ENCODE measurements around the gene GAMT.

Gene GAMT

DNA sequence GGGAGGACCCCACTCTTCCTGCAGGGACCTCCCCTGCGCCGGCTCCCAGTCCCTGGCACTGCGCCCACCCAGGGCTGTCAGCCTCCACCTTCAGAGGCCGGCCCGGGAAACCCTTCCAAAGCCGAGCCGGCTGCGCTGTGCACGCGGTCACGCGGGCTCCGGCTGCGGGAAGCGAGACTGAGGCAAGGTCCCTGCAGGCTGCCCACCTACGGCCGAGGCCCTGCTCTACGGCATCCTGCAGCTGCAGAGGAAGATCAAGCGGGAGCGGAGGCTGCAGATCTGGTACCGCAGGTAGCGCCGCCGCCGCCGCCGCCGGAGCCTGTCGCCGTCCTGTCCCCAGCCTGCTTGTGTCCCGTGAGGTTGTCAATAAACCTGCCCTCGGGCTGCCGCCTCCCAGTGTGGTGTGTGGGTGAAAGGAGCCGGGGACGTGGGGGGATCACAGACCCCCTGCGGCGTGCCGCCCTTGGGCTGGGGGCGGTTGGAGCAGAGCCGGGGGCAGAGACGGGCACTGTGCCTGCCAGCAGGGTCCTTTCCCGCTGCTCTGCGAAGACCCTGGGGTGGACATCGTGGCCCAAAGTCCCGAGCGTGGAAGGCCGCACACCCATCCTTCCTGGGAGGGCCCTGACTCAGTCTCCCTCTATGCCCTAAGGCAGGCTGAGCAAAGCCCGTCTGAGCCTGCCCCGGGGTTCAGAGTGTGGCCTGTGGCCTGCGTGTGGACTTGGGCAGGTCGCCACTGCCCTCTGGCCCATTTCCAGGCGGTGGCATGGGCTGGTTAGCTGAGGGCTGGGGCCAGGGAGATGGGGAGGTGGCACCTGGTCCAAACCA, 5.9 kb downstream of the GAMT start:
- no peaks in the 10 kb centered on the region for H3K27me3 ChIP-seq (replicated peaks in 2 of 5; ENCODE audit: control insufficient read depth in 4 of 5, insufficient read depth in 5 of 5, low read length in 4 of 5)
- 91% methylated on average over 47 of the region's 52 CpGs for WGBS (ENCODE audit: insufficient coverage)
- CTCF ChIA-PET: no interaction called here
- POLR2A ChIA-PET: no interaction called here
- DNase-seq: no peak
- H3K9me3 ChIP-seq (ENCODE audit: control extremely low read depth in 1 of 5, control insufficient read depth in 4 of 5, insufficient read depth in 2 of 5, low read depth in 1 of 5, low read length in 4 of 5): no peaks in the 10 kb centered on the region
- H3K27ac ChIP-seq (ENCODE audit: insufficient read depth in 1 of 2, low read depth in 1 of 2, low read length in 2 of 2, poor library complexity in 1 of 2, severe bottlenecking in 2 of 2): no peak overlapping the region
- peaks cover 0 to 19% (median 17%) of the 10 kb centered on the region in 4 experiments for H3K4me1 ChIP-seq (ENCODE audit: control extremely low read depth in 1 of 4, control insufficient read depth in 4 of 4, insufficient read depth in 4 of 4, low read length in 3 of 4)
- H3K36me3 ChIP-seq (ENCODE audit: control insufficient read depth in 4 of 4, insufficient read depth in 4 of 4, low read length in 3 of 4): peaks cover 7 to 48% (median 26%) of the 10 kb centered on the region in 4 experiments
- no peak overlapping the region for H3K4me3 ChIP-seq (ENCODE audit: control insufficient read depth in 1 of 7, extremely low read depth in 1 of 7, insufficient read depth in 4 of 7, low read depth in 2 of 7, low read length in 6 of 7)

DNA sequence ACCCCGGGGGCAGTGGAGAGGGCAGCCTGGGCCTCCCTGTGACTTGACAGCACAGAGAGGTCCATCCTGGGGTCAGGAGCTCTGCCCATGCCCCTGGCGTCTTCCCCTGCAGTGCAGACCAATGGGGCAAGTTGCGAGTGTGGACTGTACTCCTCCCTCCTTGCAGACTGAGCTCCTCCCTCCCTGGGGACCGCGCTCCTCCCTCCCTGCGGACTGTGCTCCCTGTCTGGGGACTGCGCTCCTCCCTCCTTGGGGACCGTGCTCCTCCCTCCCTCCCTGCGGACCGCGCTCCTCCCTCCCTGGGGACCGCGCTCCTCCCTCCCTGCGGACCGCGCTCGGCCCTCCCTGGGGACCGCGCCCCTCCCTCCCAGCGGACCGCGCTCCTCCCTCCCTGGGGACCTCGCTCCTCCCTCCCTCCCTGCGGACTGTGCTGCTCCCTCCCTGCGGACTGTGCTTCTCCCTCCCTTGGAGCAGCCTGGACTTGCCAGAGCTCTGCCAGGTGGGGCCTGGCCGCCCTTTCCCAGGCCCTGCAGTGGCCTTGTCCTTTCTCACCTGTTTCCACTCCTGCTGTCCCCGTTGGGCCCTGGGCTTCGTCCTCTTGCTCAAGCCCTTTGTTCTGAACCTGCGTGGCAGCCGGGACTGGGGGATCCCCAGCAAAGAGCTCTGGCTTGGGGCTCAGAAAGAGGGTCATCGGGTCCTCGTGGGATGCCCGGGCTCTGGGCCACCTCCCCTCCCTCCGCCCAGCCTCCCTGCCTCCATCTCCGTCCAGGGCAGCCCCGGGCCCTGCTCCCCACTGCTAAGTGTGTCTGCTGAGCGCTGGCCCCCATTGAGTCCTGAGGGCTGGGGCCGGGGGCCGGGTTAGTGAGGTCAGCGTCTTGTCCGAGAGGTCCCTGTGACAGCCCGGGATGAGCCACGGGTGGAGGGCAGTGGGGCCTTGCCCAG, 6.8 kb downstream of the GAMT start:
- ChIA-PET POLR2A (no interaction called here), CTCF (no interaction called here)

DNA sequence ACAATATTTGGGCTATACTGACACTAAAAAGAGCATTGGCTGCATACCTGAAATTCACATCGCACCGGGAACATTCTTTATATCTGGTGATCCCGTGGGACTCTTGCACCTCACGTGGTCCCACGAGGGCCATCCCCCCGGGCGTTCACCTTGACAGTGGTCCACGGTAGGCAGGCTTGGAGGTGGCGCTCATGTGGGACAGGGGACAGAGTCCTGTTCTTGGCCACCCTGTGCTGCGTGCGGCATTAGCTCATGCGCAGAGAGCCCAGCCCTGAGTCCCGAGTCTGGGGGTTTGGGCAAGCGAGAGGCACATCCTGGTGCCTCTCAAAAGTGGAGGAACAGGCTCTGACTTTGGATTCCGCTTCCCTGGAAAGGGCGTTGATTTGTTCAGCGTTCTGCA, 7.5 kb downstream of the GAMT start:
- DNase-seq: no peak
- Histone ChIP-seq H3K27me3 (replicated peaks in 2 of 5; ENCODE audit: control insufficient read depth in 4 of 5, insufficient read depth in 5 of 5, low read length in 4 of 5) (no peaks in the 10 kb centered on the region), H3K4me1 (ENCODE audit: control extremely low read depth in 1 of 4, control insufficient read depth in 4 of 4, insufficient read depth in 4 of 4, low read length in 3 of 4) (peaks cover 0 to 16% (median 13%) of the 10 kb centered on the region in 4 experiments), H3K4me3 (ENCODE audit: control insufficient read depth in 1 of 7, extremely low read depth in 1 of 7, insufficient read depth in 4 of 7, low read depth in 2 of 7, low read length in 6 of 7) (no peak overlapping the region), H3K36me3 (ENCODE audit: control insufficient read depth in 4 of 4, insufficient read depth in 4 of 4, low read length in 3 of 4) (peaks cover 10 to 55% (median 33%) of the 10 kb centered on the region in 4 experiments), H3K9me3 (ENCODE audit: control extremely low read depth in 1 of 5, control insufficient read depth in 4 of 5, insufficient read depth in 2 of 5, low read depth in 1 of 5, low read length in 4 of 5) (no peaks in the 10 kb centered on the region), H3K27ac (ENCODE audit: insufficient read depth in 1 of 2, low read depth in 1 of 2, low read length in 2 of 2, poor library complexity in 1 of 2, severe bottlenecking in 2 of 2) (no peak overlapping the region)
- POLR2A ChIA-PET: no interaction called here
- CTCF ChIA-PET: no interaction called here
- 94% methylated on average over 17 of the region's 17 CpGs for WGBS (ENCODE audit: insufficient coverage)

More for the DNA sequence above, 6.8 kb downstream of the GAMT start:
- Histone ChIP-seq H3K9me3 (ENCODE audit: control extremely low read depth in 1 of 5, control insufficient read depth in 4 of 5, insufficient read depth in 2 of 5, low read depth in 1 of 5, low read length in 4 of 5) (no peaks in the 10 kb centered on the region), H3K4me1 (ENCODE audit: control extremely low read depth in 1 of 4, control insufficient read depth in 4 of 4, insufficient read depth in 4 of 4, low read length in 3 of 4) (peaks cover 0 to 16% (median 13%) of the 10 kb centered on the region in 4 experiments), H3K27me3 (replicated peaks in 2 of 5; ENCODE audit: control insufficient read depth in 4 of 5, insufficient read depth in 5 of 5, low read length in 4 of 5) (no peaks in the 10 kb centered on the region), H3K36me3 (ENCODE audit: control insufficient read depth in 4 of 4, insufficient read depth in 4 of 4, low read length in 3 of 4) (peaks cover 7 to 53% (median 28%) of the 10 kb centered on the region in 4 experiments), H3K27ac (ENCODE audit: insufficient read depth in 1 of 2, low read depth in 1 of 2, low read length in 2 of 2, poor library complexity in 1 of 2, severe bottlenecking in 2 of 2) (no peak overlapping the region), H3K4me3 (ENCODE audit: control insufficient read depth in 1 of 7, extremely low read depth in 1 of 7, insufficient read depth in 4 of 7, low read depth in 2 of 7, low read length in 6 of 7) (no peak overlapping the region)
- no peak for DNase-seq
- WGBS (ENCODE audit: insufficient coverage): 94% methylated on average over 39 of the region's 43 CpGs

DNA sequence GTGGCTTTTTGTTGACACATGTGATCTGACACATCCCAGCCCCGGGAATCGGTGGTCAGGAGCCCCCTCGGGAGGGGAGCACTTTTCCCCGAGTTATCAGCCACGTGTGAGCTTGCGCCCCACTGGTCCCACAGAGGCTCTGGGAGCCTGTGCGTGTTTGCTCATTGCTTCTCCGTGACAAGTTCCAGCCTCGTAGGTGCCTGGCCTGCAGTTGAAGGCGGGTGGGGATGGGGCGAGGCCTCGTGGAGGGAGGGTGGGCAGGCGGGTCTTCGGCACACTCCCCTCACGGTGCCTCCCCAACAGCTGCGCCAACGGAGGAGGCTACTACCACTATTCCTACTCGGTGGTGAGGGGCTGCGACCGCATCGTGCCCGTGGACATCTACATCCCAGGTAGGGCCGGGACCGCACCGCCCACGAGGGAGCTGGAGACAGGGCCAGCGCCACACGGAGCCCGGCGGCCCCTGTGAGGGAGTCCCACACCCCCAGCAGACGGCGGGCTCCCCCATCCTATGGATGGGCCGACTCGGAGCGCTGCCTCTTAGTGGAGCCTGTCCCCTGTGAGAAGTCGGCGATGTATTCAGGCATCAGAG, 8.3 kb downstream of the GAMT start:
- Histone ChIP-seq H3K4me1 (ENCODE audit: control extremely low read depth in 1 of 4, control insufficient read depth in 4 of 4, insufficient read depth in 4 of 4, low read length in 3 of 4) (peaks cover 0 to 16% (median 13%) of the 10 kb centered on the region in 4 experiments), H3K9me3 (ENCODE audit: control extremely low read depth in 1 of 5, control insufficient read depth in 4 of 5, insufficient read depth in 2 of 5, low read depth in 1 of 5, low read length in 4 of 5) (no peaks in the 10 kb centered on the region), H3K27me3 (replicated peaks in 2 of 5; ENCODE audit: control insufficient read depth in 4 of 5, insufficient read depth in 5 of 5, low read length in 4 of 5) (no peaks in the 10 kb centered on the region), H3K4me3 (ENCODE audit: control insufficient read depth in 1 of 7, extremely low read depth in 1 of 7, insufficient read depth in 4 of 7, low read depth in 2 of 7, low read length in 6 of 7) (no peak overlapping the region), H3K27ac (ENCODE audit: insufficient read depth in 1 of 2, low read depth in 1 of 2, low read length in 2 of 2, poor library complexity in 1 of 2, severe bottlenecking in 2 of 2) (no peak overlapping the region), H3K36me3 (ENCODE audit: control insufficient read depth in 4 of 4, insufficient read depth in 4 of 4, low read length in 3 of 4) (peaks cover 10 to 60% (median 35%) of the 10 kb centered on the region in 4 experiments)
- POLR2A ChIA-PET: no interaction called here
- 97% methylated on average over 37 of the region's 37 CpGs for WGBS (ENCODE audit: insufficient coverage)
- no peak for DNase-seq
- CTCF ChIA-PET: no interaction called here

DNA sequence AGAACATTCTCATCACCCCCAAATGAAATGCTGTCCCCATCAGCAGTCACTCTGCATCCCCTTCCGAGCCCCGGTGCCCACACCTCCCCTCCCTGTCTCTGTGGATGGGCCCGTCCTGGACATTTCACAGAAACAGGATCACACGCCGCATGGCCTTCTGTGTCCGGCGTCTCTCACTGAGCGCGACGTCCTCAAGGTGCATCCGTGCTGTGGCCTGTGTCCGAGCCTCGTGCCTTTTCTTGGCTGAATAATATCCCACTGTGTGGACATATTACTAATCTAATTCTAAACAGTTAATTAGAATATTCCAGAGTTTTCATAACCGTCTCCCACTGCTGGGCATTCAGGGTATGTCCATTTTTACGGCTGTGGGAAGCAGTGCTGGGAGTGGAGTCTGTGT, 8.9 kb downstream of the GAMT start:
- H3K9me3 ChIP-seq (ENCODE audit: control extremely low read depth in 1 of 5, control insufficient read depth in 4 of 5, insufficient read depth in 2 of 5, low read depth in 1 of 5, low read length in 4 of 5): no peaks in the 10 kb centered on the region
- DNase-seq: no peak
- no peak overlapping the region for H3K27ac ChIP-seq (ENCODE audit: insufficient read depth in 1 of 2, low read depth in 1 of 2, low read length in 2 of 2, poor library complexity in 1 of 2, severe bottlenecking in 2 of 2)
- no peaks in the 10 kb centered on the region for H3K27me3 ChIP-seq (replicated peaks in 2 of 5; ENCODE audit: control insufficient read depth in 4 of 5, insufficient read depth in 5 of 5, low read length in 4 of 5)
- no peak overlapping the region for H3K4me3 ChIP-seq (ENCODE audit: control insufficient read depth in 1 of 7, extremely low read depth in 1 of 7, insufficient read depth in 4 of 7, low read depth in 2 of 7, low read length in 6 of 7)
- POLR2A ChIA-PET: no interaction called here
- 100% methylated on average over 9 of the region's 15 CpGs for WGBS (ENCODE audit: insufficient coverage)
- CTCF ChIA-PET: no interaction called here
- peaks cover 0 to 16% (median 13%) of the 10 kb centered on the region in 4 experiments for H3K4me1 ChIP-seq (ENCODE audit: control extremely low read depth in 1 of 4, control insufficient read depth in 4 of 4, insufficient read depth in 4 of 4, low read length in 3 of 4)
- peaks cover 10 to 61% (median 35%) of the 10 kb centered on the region in 4 experiments for H3K36me3 ChIP-seq (ENCODE audit: control insufficient read depth in 4 of 4, insufficient read depth in 4 of 4, low read length in 3 of 4)

DNA sequence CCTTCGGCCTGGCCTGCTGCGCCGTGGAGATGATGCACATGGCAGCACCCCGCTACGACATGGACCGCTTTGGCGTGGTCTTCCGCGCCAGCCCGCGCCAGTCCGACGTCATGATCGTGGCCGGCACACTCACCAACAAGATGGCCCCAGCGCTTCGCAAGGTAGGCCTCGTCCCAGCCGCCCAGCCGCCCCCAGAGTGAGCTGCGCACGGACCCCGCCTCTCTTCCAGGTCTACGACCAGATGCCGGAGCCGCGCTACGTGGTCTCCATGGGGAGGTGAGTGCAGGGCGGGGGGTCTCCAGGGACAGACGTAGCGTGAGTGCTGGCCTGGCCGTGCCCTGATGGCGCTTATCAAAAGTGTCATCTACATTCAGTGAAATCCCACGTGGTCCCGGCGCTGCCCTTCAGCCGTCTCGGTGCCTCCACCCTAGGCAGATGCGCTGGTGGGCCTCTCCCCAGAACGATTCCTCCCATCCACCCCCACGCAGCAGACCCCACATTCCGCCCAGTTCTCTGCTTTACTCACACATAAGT, 10.4 kb downstream of the GAMT start:
- peaks cover 10 to 60% (median 35%) of the 10 kb centered on the region in 4 experiments for H3K36me3 ChIP-seq (ENCODE audit: control insufficient read depth in 4 of 4, insufficient read depth in 4 of 4, low read length in 3 of 4)
- no peak overlapping the region for H3K27ac ChIP-seq (ENCODE audit: insufficient read depth in 1 of 2, low read depth in 1 of 2, low read length in 2 of 2, poor library complexity in 1 of 2, severe bottlenecking in 2 of 2)
- DNase-seq: no peak
- ChIA-PET CTCF (interaction anchor here (0.7 kb wide), 1 partner anchor 12 kb away, joined by 4 read pairs; no protein-coding TSS in a partner anchor), POLR2A (no interaction called here)
- no peaks in the 10 kb centered on the region for H3K27me3 ChIP-seq (replicated peaks in 2 of 5; ENCODE audit: control insufficient read depth in 4 of 5, insufficient read depth in 5 of 5, low read length in 4 of 5)
- WGBS (ENCODE audit: insufficient coverage): 96% methylated on average over 39 of the region's 42 CpGs
- no peak overlapping the region for H3K4me3 ChIP-seq (ENCODE audit: control insufficient read depth in 1 of 7, extremely low read depth in 1 of 7, insufficient read depth in 4 of 7, low read depth in 2 of 7, low read length in 6 of 7)
- no peaks in the 10 kb centered on the region for H3K9me3 ChIP-seq (ENCODE audit: control extremely low read depth in 1 of 5, control insufficient read depth in 4 of 5, insufficient read depth in 2 of 5, low read depth in 1 of 5, low read length in 4 of 5)
- peaks cover 0 to 4% (median under 1%) of the 10 kb centered on the region in 4 experiments for H3K4me1 ChIP-seq (ENCODE audit: control extremely low read depth in 1 of 4, control insufficient read depth in 4 of 4, insufficient read depth in 4 of 4, low read length in 3 of 4)

All from common myeloid progenitor, CD34-positive (primary cell).